Raji (cell line): ENCODE measurements around the gene KLHL40.

Experiments used
- POLR2A ChIP-seq: IDR thresholded peaks from 2 replicates; pipeline ENCODE4 v1.6.1; 2011; ENCODE audit warnings: low read depth, low read length, control low read depth; ENCODE audit not compliant: insufficient read depth

KLHL40 gene

GRCh38 chr3:42688016-42688415 is 2.7 kb downstream of the KLHL40 start:
- TF ChIP-seq POLR2A = no peak

DNA sequence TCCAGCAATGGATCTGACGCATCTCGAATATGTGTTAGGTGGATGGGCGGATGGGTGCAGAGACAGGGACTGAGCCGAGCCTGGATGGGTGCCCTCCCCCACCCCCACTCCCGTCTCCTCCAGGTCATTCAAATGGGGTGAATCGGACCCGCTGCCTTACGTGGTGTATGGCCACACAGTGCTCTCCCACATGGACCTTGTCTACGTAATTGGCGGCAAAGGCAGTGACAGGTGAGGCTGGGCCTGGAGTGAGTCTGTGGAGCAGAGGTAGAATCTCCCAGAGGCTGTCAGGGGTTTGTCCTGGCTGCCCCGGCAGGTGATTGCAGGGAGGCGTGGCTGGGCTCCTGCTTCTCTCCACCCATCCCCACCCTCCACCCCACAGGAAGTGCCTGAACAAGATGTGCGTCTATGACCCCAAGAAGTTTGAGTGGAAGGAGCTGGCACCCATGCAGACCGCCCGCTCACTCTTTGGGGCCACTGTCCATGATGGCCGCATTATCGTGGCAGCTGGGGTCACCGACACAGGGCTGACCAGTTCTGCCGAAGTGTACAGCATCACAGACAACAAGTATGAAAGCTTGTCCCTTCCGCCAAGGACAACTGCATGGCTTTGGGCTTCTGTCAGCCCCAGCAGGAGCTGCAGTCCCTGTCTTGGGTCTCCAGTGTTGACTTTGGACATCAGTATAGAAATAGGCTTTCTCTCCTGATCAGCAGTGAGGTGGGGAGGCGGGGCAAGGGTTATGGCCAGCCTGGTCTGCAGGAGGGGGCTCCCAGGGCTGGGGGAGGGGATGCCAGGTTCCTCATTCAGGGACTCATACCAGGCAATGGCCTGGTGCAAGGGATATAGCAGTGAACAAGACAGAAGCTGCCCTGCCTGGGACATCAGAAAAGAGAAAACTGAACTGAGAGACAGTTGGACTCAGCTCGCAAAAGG is 3.4 kb downstream of the KLHL40 start:
- TF ChIP-seq POLR2A = no peak

DNA sequence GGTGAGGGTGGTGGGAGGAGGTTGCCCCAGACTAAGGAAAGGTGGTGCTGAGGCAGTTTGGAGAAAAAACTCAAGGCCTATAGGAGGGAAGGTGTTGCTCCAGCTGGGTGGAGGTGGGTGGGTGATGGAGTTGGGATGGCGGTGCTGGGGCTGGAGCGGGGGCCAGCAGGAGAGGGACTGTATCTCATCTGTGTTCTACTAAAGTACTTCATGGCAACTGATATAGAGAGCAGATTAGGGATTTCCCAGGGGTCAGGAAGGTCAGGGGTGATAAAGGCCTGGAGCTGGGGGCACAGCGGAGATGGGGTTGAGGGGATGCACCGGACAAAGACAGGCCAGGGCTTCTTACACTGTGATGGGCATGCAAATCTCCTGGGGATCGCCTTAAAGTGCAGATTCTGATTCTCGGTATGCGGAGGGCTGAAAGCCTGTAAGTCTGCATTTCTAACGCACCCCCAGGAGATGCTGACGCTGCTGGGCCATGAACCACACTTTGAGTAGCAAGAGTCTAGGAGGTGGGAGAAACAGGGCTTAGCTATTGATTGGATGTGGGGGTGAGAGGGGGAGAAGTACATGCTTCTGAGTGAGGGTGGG is 4.2 kb downstream of the KLHL40 start:
- TF ChIP-seq POLR2A = no peak

DNA sequence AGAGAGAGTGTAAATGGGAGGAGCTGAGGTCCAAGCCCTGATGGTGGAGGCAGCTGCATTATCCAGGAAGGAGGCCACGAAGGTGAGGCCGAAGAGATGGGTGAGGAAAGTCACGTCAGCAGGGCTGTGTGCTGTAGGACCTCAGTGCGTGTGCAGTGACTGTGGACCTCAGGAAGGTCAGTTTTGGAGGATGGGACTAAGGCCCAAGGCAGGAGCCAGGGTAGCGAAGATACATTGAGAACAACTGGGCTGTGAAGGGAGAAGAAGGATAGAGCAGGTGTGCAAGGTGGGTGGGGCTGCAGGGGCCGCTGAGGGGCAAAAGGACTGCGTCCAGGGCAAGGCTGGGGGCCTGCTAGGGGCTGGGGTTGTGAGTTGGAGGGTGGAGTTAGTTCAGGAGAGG is 4.9 kb downstream of the KLHL40 start:
- TF ChIP-seq POLR2A = no peak

DNA sequence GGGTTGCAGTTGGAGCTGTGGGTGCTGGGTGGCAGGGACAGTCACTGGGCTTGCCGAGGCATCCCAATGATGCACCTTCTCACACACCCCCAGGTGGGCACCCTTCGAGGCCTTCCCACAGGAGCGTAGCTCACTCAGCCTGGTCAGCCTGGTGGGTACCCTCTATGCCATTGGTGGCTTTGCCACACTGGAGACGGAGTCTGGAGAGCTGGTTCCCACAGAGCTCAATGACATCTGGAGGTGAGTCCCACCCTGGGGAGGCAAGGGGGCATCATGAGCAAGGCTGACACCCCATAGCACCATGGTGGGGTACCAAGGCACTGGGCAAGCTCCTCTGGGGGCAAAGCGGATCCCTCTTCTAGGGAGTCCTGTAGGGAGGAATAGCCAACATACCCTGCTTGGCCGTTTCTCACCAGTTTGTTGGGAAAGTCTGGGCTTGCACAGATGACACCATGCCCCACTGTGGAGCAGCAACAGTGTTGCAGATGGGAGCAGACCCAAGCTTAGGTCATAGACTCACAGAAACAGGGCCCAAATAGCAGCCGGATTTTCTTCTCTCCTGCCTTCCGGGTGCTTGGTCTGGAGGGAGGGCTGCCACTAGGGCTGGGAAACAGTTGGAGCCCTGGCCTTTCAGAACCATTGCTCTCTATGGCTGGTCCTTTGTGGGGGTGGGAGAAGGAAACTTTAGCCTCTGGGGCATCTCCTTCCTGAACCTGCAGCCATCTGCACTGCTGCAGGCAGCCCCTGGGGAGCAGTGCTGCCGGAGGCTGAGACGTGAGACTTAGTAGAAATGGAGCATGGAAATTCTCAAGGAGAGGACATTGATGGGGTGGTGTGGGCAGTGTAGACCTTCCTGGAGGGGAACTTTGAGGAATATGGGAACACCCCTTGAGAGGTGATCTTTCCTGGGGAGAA is 5.7 kb downstream of the KLHL40 start:
- no peak for TF ChIP-seq POLR2A

- TF ChIP-seq POLR2A = no peak
These were observed 6.7 kb downstream of the KLHL40 start for GRCh38 chr3:42691816-42692666.

- TF ChIP-seq POLR2A = no peak
These were observed 7.6 kb downstream of the KLHL40 start for GRCh38 chr3:42692667-42693529.

DNA sequence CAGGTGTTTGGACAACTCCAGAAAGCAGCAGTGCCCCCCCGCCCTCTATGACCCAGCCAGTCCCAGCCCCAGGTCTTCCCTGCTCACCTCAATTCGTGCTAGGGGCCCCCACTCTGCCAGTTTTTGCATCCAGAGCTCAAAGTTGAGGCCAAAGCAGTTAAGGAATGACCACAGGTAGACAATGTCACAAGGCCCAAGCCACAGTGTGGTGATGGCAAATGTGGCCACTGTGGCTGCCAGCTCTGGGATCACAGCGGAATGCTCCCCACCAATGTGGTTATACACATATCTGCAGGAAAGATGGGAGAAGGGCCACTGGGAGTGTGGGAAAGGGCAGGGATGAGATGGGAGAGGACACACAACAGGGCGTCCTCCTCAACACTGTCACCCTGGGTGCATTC is 8.2 kb downstream of the KLHL40 start:
- TF ChIP-seq POLR2A = no peak

DNA sequence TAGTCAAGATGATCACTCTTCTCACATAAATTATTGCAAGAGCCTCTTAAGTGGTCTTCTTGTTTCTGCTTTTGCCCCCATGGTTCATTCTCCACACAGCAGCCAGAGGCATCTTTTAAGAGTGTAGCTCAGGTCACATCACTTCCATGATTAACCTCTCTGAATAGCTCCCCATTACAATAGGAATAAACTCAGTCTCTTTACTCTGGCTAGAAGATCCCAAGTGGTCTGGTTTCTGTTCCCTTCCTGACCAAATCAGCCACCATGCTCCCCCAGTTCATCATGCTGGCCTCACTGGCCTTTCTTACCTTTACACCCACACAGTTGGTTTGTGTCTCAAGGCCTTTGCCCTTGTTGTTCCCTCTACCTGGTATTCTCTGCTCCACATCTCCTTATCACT is 9.0 kb downstream of the KLHL40 start:
- TF ChIP-seq POLR2A = no peak

DNA sequence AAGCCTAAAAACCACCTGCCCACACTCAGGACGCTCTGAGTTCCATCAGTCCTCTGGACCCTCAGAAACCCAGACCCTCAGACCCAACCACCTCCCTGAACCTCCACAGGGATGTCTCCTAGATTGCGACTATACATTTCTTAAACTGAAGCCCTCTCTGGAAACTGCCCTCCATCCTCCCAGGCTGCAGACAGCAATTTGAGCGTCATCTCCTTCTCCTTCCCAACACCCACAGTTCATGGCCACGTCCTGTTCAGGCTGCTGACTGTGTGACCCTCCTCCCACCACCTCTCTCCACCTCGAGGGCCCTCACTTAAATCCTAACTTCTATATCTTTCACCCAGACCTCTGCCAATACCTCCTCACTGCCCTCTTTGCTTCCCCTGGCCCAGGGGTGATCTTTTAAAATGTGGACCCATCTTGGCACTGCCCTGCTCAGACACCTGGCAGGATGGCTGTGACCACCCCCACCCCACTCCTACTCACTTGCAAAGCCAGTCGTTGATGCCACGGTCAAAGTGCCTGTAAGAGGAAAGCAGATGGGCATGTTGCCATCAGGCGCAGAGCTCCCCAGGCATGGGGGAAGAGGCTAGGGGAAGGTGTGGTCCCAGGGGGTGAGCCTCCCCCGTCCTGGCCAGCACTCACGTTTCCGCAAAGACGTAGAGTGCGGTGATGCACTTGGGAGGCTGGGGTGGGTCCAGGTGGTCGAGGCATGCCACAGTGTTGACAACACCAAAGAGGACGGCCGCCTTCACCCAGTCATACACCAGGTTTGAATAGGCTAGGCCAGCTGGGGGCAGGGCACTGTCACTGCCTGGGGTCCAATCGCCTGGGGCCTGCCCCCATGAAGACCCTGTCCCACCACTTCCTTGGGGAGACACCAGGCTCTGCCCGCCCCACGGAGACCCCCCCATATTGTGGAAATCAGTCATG is 11.3 kb downstream of the KLHL40 start:
- no peak for TF ChIP-seq POLR2A

DNA sequence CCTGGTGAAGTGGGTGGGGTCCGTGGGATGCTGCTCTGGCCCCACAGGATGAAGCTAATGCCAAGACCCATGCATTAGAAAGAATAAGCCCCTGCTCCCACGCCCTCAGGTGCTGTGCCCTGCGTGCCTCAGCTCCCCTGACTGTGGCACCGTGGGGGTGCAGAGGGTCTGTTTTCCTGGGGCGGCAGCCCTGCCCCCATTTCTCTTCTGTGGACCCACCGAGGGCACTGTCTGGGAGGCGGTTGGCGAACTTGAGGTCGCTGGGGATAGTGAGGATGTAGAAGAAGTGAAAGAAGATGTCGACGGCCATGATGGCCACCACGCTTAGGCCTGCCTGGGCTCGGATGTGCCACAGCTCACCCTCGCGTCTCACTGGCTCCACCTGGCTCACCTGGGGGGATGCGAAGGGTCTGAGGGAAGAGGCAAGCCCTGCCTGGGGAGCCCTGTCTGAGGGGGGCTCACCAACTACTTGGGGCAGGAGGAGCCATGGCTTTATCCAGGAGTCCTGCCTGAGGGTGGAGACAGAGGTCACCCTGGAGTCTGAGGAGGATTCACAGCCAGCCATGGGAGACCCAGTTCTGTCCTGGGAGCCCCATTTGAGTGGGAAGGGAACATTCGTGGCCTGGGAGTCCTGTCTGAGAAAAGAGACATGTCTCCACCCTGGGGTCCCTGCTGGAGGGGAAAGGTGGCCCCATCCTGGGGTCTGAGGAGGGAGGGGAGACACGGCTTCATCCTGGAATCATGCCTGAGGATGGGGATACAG is 12.1 kb downstream of the KLHL40 start:
- no peak for TF ChIP-seq POLR2A
